ENCODE results near the gene ZBED4. TPM values are rescaled to one million over a fixed set of nuclear protein-coding genes. Genes with fewer than 3 reads are reported as not detected.
A peak's percentile ranks its signal among the peaks of the same experiment; 100 is the strongest.

The ZBED4 gene
- total RNA-seq, 2 donors from 2014 or later = 16.2 to 19.9 TPM

DNA sequence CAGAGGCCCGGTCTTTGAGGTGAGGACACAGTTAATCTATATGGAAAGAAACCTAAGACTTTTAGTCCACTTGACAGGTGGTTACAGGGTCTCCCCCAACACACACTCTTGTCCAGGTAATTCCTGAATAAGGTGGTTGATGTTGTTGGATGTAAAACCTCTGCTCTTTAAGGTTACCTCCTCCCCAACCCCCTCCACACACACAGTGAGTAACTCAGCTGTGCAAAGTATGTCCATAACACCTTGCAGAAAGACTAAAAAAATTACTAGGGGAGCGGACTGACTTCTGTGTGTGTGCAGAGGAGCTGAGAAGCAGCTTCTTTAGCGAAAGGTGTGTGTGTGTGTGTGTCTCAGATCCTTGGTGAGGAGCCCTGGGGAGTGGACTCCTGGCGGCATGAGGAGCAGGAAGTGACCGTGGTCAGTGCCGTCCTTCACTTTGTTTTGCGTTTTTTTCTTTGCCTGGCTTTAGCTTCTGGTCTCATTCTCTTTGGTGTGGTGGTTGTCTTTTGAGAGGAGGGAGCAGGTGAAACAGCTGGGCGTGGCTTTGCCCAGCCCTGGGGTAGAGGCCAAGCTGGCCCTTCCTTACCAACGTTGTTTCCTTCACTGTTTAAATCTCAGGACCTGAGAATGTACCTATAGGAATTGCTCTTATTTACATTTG is 1.7 kb downstream of the ZBED4 start:
- Histone ChIP-seq H3K4me3 (peak overlapping the region; percentile 61), H3K36me3 (no peaks in the 10 kb centered on the region), H3K27me3 (peaks cover under 1% of the 10 kb centered on the region), H3K9ac (ENCODE audit: low read depth in 2 of 2, low read length in 2 of 2) (peak overlapping the region; percentile 56 to 88), H3K4me1 (no peaks in the 10 kb centered on the region), H3K27ac (peak overlapping the region; percentile 56), H3K9me3 (no peaks in the 10 kb centered on the region)
- TF ChIP-seq, protein P1, sequence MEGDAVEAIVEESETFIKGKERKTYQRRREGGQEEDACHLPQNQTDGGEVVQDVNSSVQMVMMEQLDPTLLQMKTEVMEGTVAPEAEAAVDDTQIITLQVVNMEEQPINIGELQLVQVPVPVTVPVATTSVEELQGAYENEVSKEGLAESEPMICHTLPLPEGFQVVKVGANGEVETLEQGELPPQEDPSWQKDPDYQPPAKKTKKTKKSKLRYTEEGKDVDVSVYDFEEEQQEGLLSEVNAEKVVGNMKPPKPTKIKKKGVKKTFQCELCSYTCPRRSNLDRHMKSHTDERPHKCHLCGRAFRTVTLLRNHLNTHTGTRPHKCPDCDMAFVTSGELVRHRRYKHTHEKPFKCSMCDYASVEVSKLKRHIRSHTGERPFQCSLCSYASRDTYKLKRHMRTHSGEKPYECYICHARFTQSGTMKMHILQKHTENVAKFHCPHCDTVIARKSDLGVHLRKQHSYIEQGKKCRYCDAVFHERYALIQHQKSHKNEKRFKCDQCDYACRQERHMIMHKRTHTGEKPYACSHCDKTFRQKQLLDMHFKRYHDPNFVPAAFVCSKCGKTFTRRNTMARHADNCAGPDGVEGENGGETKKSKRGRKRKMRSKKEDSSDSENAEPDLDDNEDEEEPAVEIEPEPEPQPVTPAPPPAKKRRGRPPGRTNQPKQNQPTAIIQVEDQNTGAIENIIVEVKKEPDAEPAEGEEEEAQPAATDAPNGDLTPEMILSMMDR (IDR thresholded peaks at IDR 0.05) = no peak
- DNase-seq = peak; percentile 59
- intact Hi-C loops (cut with DNase I) = no loop called here

DNA sequence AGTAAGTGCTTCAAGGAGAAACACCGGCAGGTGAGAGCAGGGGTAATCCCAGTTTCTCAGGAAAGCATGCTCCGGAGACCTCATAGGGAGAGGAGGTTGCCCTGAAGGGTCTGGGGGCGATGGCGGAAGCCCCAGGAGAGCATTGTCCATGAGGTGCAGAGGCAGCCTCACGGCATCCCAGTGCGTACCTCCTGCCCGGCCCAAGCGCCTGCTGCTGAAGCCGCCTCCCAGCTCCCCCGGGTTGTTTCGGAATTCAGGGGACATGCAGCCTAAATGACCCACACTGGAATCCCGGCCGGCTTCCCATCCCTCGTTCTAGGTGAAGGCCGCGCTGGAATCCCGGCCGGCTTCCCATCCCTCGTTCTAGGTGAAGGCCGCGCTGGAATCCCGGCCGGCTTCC is 2.7 kb downstream of the ZBED4 start:
- Histone ChIP-seq H3K4me1 (no peaks in the 10 kb centered on the region), H3K36me3 (no peaks in the 10 kb centered on the region), H3K4me3 (no peak overlapping the region), H3K27ac (no peak overlapping the region), H3K9ac (ENCODE audit: low read depth in 2 of 2, low read length in 2 of 2) (no peak overlapping the region), H3K27me3 (no peaks in the 10 kb centered on the region), H3K9me3 (no peaks in the 10 kb centered on the region)
- TF ChIP-seq, protein P1 (IDR thresholded peaks at IDR 0.05) = no peak
- DNase-seq = no peak
- intact Hi-C loops (cut with DNase I) = no loop called here

DNA sequence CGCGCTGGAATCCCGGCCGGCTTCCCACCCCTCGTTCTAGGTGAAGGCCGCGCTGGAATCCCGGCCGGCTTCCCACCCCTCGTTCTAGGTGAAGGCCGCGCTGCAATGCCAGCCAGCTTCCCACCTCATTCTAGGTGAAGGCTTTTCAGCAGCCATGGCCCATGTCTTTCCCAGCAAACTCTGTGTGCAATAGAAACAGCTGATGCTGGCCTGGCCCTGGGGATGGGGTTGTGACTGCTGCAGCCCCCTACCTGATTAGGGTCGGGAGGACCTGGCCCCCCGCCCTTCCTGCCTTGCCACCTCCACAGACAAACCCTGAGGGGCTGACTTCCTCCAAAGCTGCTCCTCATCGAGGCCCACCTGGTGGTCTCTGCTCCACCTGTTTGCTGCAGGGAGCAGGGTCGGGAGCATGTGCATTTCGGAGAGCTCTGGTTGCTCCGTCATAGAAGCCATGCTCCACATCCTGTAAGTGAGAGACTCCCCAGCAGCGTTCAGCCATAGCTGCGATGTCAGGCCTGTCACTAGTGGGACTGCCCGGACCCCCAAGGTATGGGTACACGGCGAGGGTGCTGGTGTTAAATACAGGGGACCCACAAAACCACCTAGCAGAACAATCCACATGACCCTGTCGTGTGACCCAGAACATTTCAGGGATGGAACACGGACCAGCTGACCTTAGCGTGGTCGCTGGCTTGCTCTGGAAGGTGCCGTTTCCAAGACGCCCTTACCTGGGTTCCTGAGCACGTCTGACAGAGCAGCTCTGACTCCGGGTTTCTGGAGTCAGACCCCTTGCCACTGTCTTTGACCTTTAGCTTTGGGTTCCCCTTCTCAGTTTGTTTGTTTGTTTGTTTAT is 3.3 kb downstream of the ZBED4 start:
- Histone ChIP-seq H3K9me3 (no peaks in the 10 kb centered on the region), H3K27ac (no peak overlapping the region), H3K4me3 (no peak overlapping the region), H3K36me3 (no peaks in the 10 kb centered on the region), H3K4me1 (no peaks in the 10 kb centered on the region), H3K9ac (ENCODE audit: low read depth in 2 of 2, low read length in 2 of 2) (no peak overlapping the region), H3K27me3 (no peaks in the 10 kb centered on the region)
- TF ChIP-seq, protein P1 (IDR thresholded peaks at IDR 0.05) = no peak
- no peak for DNase-seq
- intact Hi-C loops (cut with DNase I) = no loop called here

DNA sequence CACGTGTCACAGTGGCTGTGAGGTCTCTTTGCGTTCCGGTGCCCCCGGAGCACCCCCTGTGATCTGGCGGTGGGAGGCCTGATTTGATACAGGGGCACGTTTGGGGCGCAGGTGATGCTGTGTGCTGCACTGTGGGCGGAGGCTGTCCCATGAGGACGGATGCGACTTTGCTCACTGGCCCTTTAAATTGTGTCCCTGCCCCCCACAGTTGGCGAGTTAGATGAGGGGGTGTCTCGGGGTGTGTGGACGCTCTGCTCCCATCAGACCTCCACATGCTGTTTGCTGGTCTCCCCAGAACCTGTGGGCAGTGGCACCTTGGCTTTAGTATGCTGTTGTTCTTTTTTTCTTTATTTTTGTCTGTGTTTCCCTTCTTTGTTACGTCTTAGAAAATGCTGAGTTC is 5.2 kb downstream of the ZBED4 start:
- no peak for DNase-seq
- Histone ChIP-seq H3K27me3 (no peaks in the 10 kb centered on the region), H3K9me3 (no peaks in the 10 kb centered on the region), H3K4me3 (no peak overlapping the region), H3K27ac (no peak overlapping the region), H3K9ac (ENCODE audit: low read depth in 2 of 2, low read length in 2 of 2) (no peak overlapping the region), H3K36me3 (no peaks in the 10 kb centered on the region), H3K4me1 (no peaks in the 10 kb centered on the region)
- intact Hi-C loops (cut with DNase I) = no loop called here
- TF ChIP-seq, protein P1 (IDR thresholded peaks at IDR 0.05) = no peak

DNA sequence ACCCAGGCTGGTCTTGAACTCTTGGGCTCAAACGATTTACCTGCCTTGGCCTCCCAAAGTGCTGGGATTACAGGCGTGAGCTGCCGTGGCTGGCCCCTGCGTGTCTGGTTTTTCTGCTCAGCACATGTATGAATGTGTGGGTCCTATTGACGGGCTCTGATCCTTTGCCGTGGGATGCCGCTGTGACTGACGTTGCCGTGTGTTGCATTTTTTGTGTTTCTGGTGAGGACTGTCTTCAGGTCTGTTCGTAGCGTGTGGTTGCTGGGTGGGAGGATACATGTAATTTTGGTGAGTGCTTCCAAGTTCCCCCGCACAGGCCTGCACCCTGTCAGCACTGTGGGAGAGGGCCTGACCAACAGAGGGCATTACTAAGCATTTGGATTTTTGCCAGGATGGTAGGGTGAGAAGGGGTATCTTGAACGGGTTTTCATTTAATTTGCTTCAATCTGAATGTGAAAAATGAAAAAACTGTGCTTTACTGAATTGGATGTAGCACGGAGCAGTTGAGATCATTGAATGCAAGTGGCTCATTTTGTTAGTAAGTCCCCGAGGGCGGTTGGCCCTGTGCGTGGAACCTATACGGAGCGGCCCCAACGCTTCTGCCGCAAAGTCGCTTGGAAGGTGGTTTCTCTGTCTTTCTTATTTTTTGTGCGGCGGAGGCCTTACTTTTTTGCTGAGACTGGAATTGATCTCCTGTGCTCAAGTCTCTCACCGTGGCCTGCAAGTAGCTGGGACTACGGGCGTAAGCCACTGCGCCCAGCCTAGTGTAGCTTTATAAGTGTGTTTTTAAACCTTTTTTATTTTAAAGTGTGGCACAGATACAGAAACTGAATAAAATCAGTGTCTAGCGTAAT is 8.2 kb downstream of the ZBED4 start:
- no peak overlapping the region for H3K9ac ChIP-seq (ENCODE audit: low read depth in 2 of 2, low read length in 2 of 2)
- no peaks in the 10 kb centered on the region for H3K9me3 ChIP-seq
- H3K4me1 ChIP-seq = no peaks in the 10 kb centered on the region
- TF ChIP-seq, protein P1 (IDR thresholded peaks at IDR 0.05) = no peak
- H3K27me3 ChIP-seq = no peaks in the 10 kb centered on the region
- H3K27ac ChIP-seq = no peak overlapping the region
- H3K36me3 ChIP-seq = no peaks in the 10 kb centered on the region
- no peak overlapping the region for H3K4me3 ChIP-seq
- intact Hi-C loops (cut with DNase I) = no loop called here
- DNase-seq = no peak
